Central memory CD4-positive, alpha-beta T cell (primary cell): ENCODE data around the gene NR4A2.
"Not testable (repeated sequence)": the region's sequence is repeated elsewhere in the genome, so short reads cannot be mapped to it uniquely, and the experiment has no call there.

Experiments
- DNase-seq: peaks from one replicate; pipeline ENCODE4 v3.0.0; 2022

The NR4A2 gene

GRCh38 chr2:156320486-156321098 is 11.9 kb downstream of the NR4A2 start:
- no peak for DNase-seq

GRCh38 chr2:156319811-156320485 is 12.6 kb downstream of the NR4A2 start:
- peak; percentile 4 for DNase-seq

GRCh38 chr2:156317631-156318030 is 14.9 kb downstream of the NR4A2 start:
- DNase-seq: no peak

- no peak for DNase-seq
These were observed 20.5 kb downstream of the NR4A2 start for GRCh38 chr2:156311976-156312375.

DNA sequence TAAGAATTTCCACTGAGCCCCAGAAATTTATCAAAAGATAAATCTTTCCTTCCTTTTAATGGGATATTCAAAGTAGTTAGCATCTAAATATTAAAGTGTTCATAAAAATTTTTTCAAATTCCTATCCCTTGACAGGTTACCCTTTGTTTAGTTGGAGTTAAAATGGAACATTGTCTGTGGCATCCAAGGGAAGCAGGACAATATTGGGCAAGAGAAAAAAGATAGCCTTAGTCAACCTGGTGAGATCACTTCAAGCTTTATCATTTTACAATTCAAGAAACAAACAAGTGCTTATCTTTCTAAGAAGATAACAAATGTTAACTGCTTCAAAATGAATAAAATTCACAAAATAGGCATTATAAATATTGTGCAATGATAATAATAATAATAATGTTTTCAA is 21.7 kb downstream of the NR4A2 start:
- DNase-seq: no peak

- DNase-seq: no peak
These were observed 22.6 kb downstream of the NR4A2 start for GRCh38 chr2:156309917-156310316.

DNA sequence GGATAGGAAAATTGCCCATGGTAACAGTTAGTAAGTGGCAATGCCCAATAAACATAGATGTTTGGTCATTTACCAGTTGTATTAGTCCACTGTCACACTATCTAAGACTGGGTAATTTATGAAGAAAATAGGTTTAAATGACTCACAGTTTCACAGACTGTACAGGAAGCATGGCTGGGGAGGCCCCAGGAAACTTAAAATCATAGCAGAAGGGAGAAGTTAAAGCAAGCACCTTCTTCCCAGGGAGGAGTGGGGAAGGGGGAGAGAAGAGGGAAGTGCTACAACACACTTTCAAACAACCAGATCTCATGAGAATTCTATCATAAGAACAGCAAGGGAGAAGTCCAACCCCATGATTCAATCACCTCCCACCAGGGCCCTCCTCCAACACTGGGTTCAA is 23.4 kb downstream of the NR4A2 start:
- DNase-seq: no peak

DNA sequence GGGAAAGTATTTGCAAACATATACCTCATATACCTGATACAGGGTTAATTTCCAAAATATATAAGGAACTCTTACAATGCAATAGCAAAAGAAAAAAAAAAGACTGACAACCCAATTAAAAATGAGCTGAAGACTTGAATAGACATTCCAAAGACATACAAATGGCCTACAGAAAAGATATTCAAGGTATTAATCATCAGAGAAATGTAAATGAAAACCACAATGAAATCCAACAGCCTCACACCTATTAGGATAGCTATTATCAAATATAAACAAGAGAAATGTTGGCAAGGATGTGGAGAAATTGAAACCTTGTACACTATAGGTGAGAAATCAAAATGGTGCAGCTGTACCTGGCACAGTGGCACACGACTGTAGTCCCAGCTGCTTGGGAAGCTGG is 25.7 kb downstream of the NR4A2 start:
- no peak for DNase-seq

GRCh38 chr2:156305121-156305520 is 27.4 kb downstream of the NR4A2 start:
- DNase-seq: no peak

DNA sequence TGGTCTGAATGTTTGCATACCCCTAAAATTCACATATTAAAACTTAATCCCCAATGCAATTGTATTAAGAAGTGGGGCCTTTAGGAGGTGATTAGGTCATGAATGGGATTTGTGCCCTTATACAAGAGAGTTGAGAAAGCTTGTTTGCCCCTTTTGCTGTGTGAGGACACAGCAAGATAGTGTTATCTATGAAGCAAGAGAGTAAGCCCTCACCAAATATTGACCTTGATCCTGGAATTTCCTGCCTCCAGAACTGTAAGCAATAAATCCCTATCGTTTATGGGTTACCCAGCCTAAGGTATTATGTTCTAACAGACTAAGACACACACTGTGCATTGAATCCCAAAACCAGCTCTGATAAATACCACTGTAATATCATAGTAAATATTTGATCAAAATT is 32.2 kb downstream of the NR4A2 start:
- DNase-seq: no peak

GRCh38 chr2:156294945-156295580 is 37.5 kb downstream of the NR4A2 start:
- no peak for DNase-seq

- DNase-seq: not testable (repeated sequence)
These were observed 39.1 kb downstream of the NR4A2 start for GRCh38 chr2:156293382-156293781.

DNA sequence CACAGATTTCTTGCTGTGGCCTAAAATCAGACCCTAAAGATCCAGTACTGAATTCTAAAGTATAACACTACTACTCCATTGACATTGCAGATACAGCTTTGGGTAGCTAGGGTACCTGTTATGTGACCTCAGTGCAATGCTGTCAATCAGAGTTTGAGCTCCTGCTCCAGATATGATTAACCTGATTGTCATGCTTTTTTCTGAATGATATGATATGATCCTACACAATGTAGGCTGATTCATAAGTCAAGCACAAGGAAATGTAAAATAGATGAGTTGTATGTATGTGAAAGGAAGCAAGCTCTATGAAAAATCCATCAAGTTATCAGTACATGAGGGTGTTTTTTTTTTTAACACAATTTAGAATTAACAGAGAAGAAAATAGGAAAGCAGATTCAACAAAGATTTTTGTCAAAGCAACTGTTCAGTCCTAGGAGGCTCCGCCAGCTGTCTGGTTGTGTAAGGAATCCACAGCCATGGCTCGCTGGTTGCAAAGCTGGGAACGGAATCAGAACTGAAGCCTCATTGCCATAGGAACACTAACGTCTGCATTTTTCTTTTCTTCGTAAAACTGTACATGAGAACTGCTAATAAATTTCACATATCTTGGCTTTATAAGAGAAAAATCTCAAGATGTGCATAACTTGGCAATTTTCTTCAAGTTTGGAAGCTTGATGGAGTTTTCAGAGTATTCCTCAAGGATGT is 52.9 kb downstream of the NR4A2 start:
- no peak for DNase-seq
